Tibial nerve (tissue), 4 donors: Measurements from ENCODE around the gene NDUFB2. TPM values are rescaled to one million over a fixed set of nuclear protein-coding genes. Genes with fewer than 3 reads are reported as not detected.
"Not testable (repeated sequence)": the region's sequence is repeated elsewhere in the genome, so short reads cannot be mapped to it uniquely, and the experiment has no call there.

Source experiments
- DNase-seq, 2 donors: peaks; one replicate each; pipeline ENCODE4 v3.0.0-alpha.2; 2019; ENCODE audit warnings: low spot score in 2 of 2
- H3K27ac ChIP-seq, 4 donors: fragments of 200-600 bp; sonication (generic) in 3 of 4; one replicate each; pipeline ENCODE4 v1.5.1; 2017 to 2019; ENCODE audit warnings: mild to moderate bottlenecking in 1 of 4
- H3K27me3 ChIP-seq, 2 donors: fragments of 200-600 bp; sonication (generic) in 1 of 2; one replicate each; pipeline versions ENCODE4 v1.5.1 to v1.6.0; 2017 to 2019
- H3K36me3 ChIP-seq, 3 donors: fragments of 200-600 bp; sonication (generic); one replicate each; pipeline ENCODE4 v1.5.1; 2018 to 2019
- H3K4me1 ChIP-seq, 4 donors: fragments of 200-600 bp; sonication (generic) in 3 of 4; one replicate each; pipeline ENCODE4 v1.5.1; 2017 to 2019
- H3K4me3 ChIP-seq, 4 donors: fragments of 200-600 bp; sonication (generic) in 3 of 4; one replicate each; pipeline ENCODE4 v1.5.1; 2017 to 2019; ENCODE audit warnings: mild to moderate bottlenecking in 1 of 4, moderate library complexity in 1 of 4
- H3K9me3 ChIP-seq, 4 donors: fragments of 200-600 bp; sonication (generic) in 3 of 4; one replicate each; pipeline ENCODE4 v1.5.1; 2017 to 2019
- EP300 ChIP-seq, 2 donors: sonication (generic); formaldehyde crosslinking; IDR thresholded peaks; one replicate each; pipeline ENCODE4 v1.6.1; 2017; ENCODE audit warnings: antibody characterized with exemption in 2 of 2, mild to moderate bottlenecking in 1 of 2
- POLR2A ChIP-seq, 2 donors: fragments of 450-650 bp; IDR thresholded peaks; one replicate each; pipeline ENCODE4 v1.6.1; 2017; ENCODE audit warnings: antibody characterized with exemption in 2 of 2, mild to moderate bottlenecking in 2 of 2, moderate library complexity in 2 of 2
- WGBS, 2 donors: methylation state at CpG; one replicate each; pipeline ENCODE4 v1.1.5; 2018; 5-methylcytosine and 5-hydroxymethylcytosine counted together
- total RNA-seq, 4 donors: library from RNA; depleted of rRNA; stranded (reverse); fragments of >200 nt; gene quantifications; one replicate each; pipeline ENCODE4 v1.1.0, GENCODE V29; 2016
- TF ChIP-seq, protein P1 (sequence below), 5 experiments: fragments of 200-600 bp in 3 of 5; fragments of 450-650 bp in 2 of 5; sonication (generic) in 3 of 5; IDR thresholded peaks; one replicate each; pipeline ENCODE4 v1.5.1; 2016 to 2019; ENCODE audit warnings: antibody characterized with exemption in 5 of 5, mild to moderate bottlenecking in 3 of 5, moderate library complexity in 2 of 5

NDUFB2 gene
- total RNA-seq, 4 donors from 2014 or later, result 122 to 288 (median 162) TPM

DNA sequence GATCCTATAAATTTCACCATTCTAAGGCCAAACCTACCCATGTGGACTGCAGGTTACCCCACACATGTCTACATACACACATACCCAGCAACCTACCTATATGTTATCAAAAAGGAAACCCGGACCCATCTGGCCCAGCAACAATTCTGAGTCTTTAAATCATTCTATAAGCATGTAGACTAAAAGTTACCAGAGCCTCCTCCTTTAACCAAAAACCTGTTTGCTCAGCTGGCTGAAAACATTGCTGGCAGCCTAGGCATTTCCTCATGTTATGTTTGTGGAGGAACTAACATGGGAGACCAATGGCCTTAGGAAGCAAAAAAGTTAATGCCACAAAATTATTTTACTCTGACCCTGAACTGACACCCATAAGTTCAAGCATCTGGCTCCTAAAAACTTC is 29.0 kb upstream of the NDUFB2 start:
- H3K4me3 ChIP-seq, result no peak overlapping the region
- H3K27me3 ChIP-seq, result no peaks in the 10 kb centered on the region
- no peak overlapping the region for H3K27ac ChIP-seq
- peaks cover 0 to 8% (median 0%) of the 10 kb centered on the region in 4 donors for H3K4me1 ChIP-seq
- 83 to 89% methylated on average over 1 of the region's 1 CpG for WGBS, 2 donors
- no peak for TF ChIP-seq POLR2A (IDR thresholded peaks at IDR 0.05)
- no peaks in the 10 kb centered on the region for H3K36me3 ChIP-seq
- DNase-seq, result no peak
- H3K9me3 ChIP-seq, result no peaks in the 10 kb centered on the region

DNA sequence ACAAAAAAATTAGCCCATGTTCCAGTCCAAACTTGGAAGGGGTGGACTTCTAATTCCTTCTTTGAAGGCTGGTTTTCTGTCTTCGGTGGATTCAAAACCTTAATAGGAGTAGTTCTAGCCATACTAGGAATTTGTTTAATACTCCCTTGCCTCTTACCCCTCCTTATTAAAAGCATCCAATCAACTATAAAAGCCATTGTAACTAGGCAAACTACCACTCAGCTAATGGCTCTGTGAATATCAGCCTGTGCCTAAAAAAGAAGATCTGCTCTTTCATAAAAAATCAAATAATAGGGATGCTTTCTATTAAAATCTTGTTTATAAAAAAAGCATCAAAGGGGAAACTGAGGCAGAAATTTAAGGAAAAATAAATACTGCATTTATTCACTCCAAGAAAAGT is 27.9 kb upstream of the NDUFB2 start:
- H3K36me3 ChIP-seq, result no peaks in the 10 kb centered on the region
- TF ChIP-seq POLR2A (IDR thresholded peaks at IDR 0.05), result no peak
- TF ChIP-seq, protein P1, sequence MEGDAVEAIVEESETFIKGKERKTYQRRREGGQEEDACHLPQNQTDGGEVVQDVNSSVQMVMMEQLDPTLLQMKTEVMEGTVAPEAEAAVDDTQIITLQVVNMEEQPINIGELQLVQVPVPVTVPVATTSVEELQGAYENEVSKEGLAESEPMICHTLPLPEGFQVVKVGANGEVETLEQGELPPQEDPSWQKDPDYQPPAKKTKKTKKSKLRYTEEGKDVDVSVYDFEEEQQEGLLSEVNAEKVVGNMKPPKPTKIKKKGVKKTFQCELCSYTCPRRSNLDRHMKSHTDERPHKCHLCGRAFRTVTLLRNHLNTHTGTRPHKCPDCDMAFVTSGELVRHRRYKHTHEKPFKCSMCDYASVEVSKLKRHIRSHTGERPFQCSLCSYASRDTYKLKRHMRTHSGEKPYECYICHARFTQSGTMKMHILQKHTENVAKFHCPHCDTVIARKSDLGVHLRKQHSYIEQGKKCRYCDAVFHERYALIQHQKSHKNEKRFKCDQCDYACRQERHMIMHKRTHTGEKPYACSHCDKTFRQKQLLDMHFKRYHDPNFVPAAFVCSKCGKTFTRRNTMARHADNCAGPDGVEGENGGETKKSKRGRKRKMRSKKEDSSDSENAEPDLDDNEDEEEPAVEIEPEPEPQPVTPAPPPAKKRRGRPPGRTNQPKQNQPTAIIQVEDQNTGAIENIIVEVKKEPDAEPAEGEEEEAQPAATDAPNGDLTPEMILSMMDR (IDR thresholded peaks at IDR 0.05), result no peak
- TF ChIP-seq EP300 (IDR thresholded peaks at IDR 0.05), result no peak
- DNase-seq, result no peak
- H3K9me3 ChIP-seq, result no peaks in the 10 kb centered on the region
- no peak overlapping the region for H3K27ac ChIP-seq
- H3K4me1 ChIP-seq, result peaks cover 0 to 14% (median under 1%) of the 10 kb centered on the region in 4 donors
- no peak overlapping the region for H3K4me3 ChIP-seq
- WGBS, 2 donors, result 83 to 91% methylated on average over 1 of the region's 1 CpG
- no peaks in the 10 kb centered on the region for H3K27me3 ChIP-seq

DNA sequence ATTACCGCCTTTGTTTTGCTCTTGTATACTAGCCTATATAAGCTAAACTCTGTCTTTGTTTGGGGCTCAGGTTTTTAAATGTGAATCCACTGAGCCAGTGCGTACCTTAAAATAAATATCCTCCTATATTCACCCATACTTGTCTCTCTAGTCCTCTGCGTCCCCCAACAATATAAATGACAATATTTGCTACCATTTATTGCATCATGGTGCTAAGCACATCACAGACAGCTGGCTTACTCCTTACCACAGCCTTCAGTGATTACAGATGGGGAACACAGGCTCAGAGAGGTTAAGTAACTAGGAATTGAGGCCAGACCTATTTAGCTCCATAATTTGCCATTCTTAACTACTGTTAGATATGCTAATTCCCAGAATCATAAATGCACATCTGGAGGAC is 27.2 kb upstream of the NDUFB2 start:
- Histone ChIP-seq H3K9me3 (no peaks in the 10 kb centered on the region), H3K27me3 (no peaks in the 10 kb centered on the region), H3K36me3 (no peaks in the 10 kb centered on the region), H3K4me1 (peaks cover 0 to 21% (median 6%) of the 10 kb centered on the region in 4 donors), H3K27ac (no peak overlapping the region), H3K4me3 (no peak overlapping the region)
- no peak for DNase-seq
- TF ChIP-seq POLR2A (IDR thresholded peaks at IDR 0.05) (no peak), EP300 (IDR thresholded peaks at IDR 0.05) (no peak)
- TF ChIP-seq, protein P1 (IDR thresholded peaks at IDR 0.05), result no peak
- 88 to 91% methylated on average over 3 of the region's 3 CpGs for WGBS, 2 donors

DNA sequence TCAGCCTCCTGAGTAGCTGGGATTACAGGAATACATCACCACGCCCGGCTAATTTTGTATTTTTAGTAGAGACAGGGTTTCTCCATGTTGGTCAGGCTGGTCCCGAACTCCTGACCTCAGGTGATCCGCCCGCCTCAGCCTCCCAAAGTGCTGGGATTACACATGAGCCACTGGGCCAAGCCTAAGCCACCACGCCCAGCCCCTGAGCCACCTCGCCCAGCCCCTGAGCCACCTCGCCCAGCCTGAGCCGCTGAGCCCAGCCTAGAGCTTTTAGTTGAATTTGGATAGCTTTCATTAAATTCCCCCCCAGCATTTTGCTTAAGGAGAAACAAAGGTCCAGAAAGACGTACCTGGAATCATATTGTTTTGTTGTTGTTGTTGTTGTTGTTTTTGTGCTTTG is 26.6 kb upstream of the NDUFB2 start:
- not testable (repeated sequence) for H3K4me3 ChIP-seq, H3K27me3 ChIP-seq, H3K27ac ChIP-seq, H3K36me3 ChIP-seq, DNase-seq, H3K9me3 ChIP-seq
- 87 to 94% methylated on average over 10 of the region's 10 CpGs for WGBS, 2 donors
- peaks cover 0 to 26% (median 11%) of the 10 kb centered on the region in 4 donors for H3K4me1 ChIP-seq

DNA sequence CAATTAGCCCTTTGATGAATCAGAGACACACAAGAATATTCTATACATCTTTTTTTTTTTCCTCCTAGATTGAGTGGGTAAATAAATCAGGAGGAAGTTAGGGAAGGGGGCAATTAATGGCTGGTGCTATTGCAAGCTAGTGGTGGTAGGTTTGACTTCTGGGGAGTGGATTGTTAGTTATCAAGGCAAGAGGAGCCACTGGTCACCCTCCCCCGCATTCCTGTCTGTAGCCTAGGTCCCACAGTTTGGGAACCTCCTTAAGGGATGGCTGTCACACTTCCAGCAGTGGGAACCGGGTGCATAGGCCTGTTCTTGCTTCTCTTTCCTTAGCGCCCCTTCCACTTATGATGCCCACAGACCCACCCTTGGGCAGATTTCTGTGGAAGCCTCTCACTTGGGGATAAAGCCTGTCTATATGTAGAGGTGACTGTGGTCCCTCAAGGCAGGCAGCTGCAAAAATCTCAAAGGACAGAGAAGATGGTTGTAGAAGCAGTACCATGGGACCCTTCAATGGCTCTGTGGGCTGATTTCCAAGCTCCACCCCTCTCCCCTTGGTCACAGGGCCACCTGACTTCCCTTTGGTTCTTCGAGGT is 26.1 kb upstream of the NDUFB2 start:
- Histone ChIP-seq H3K27ac (no peak overlapping the region), H3K4me3 (no peak overlapping the region), H3K27me3 (no peaks in the 10 kb centered on the region), H3K9me3 (no peaks in the 10 kb centered on the region), H3K4me1 (peaks cover 0 to 32% (median 15%) of the 10 kb centered on the region in 4 donors), H3K36me3 (no peaks in the 10 kb centered on the region)
- 61 to 72% methylated on average over 4 of the region's 4 CpGs for whole genome bisulfite sequencing, 2 donors
- no peak for DNase-seq
- TF ChIP-seq, protein P1 (IDR thresholded peaks at IDR 0.05), result no peak
- TF ChIP-seq EP300 (IDR thresholded peaks at IDR 0.05) (no peak), POLR2A (IDR thresholded peaks at IDR 0.05) (no peak)

DNA sequence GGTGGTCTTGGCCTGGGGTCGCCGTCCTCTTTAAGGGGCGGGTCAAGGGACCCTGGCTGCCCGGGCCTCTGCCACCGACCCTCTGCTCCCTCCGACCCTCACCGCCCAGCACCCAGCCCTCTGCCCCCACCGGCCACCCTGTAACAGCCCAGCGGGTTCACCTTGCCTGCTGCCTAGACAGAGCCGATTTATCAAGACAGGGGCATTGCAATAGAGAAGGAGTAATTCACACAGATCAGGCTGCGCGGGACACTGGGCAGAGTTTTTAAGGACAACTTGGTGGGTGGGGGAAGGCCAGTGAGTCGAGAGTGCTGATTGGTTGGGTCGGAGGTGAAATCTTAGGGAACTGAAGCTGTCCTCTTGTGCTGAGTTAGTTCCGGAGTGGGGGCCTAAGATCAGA is 24.5 kb upstream of the NDUFB2 start:
- DNase-seq, result no peak
- Histone ChIP-seq H3K27me3 (no peaks in the 10 kb centered on the region), H3K4me3 (peak overlapping the region in 1 of 4 donors; percentile 78), H3K36me3 (peaks cover 0 to 10% (median 0%) of the 10 kb centered on the region in 3 donors), H3K4me1 (peaks cover 0 to 41% (median 16%) of the 10 kb centered on the region in 4 donors), H3K27ac (peak overlapping the region in 1 of 4 donors; percentile 89), H3K9me3 (no peaks in the 10 kb centered on the region)
- TF ChIP-seq POLR2A (IDR thresholded peaks at IDR 0.05) (no peak), EP300 (IDR thresholded peaks at IDR 0.05) (no peak)
- TF ChIP-seq, protein P1 (IDR thresholded peaks at IDR 0.05), result no peak
- WGBS, 2 donors, result 74% methylated on average over 15 of the region's 15 CpGs
